ENCODE data around the gene LPO. TPM values are rescaled to one million over a fixed set of nuclear protein-coding genes. Genes with fewer than 3 reads are reported as not detected.

LPO gene
- total and polyA plus RNA-seq, 3 experiments from 2014 or later, result not detected

DNA sequence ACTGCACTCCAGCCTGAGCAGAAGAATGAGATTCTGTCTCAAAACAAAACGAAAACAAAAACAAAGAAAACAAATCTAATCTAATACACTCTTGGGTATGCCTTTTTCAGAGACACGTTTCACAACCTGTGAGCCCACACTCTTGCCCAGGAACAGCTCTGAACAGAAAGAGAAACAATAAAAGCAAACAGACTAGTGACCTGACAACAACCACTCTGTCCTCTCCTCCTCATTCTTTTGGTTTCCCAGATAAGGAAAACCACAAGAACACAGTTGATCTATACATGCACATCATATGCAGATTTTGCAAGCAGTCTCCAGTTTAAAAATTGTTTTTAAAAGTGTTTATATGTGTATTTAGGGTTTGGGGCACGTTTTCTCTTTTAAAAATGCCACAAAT lies 20.6 kb upstream of the LPO start:
- no peak overlapping the region for H3K27ac ChIP-seq (ENCODE audit: low read depth, low read length)
- peaks cover 12% of the 10 kb centered on the region for H3K36me3 ChIP-seq (ENCODE audit: insufficient read depth, low read length)
- ChIA-PET POLR2A (no interaction called here), CTCF (no interaction called here)
- Mint-ChIP-seq H3K36me3 (peaks cover 0 to 38% (median 7%) of the 10 kb centered on the region in 3 donors), H3K4me1 (peaks cover 18 to 24% (median 18%) of the 10 kb centered on the region in 3 donors), H3K27ac (peak overlapping the region in 7 of 8 donors; percentile 51 to 90 (median 79)), H3K9me3 (no peaks in the 10 kb centered on the region), H3K27me3 (peaks cover 1 to 2% of the 10 kb centered on the region in 2 donors), H3K4me3 (peak overlapping the region; percentile 22 to 78 (median 46))
- no peak for DNase-seq
- H3K4me3 ChIP-seq (ENCODE audit: low read length), result no peak overlapping the region
- no peaks in the 10 kb centered on the region for H3K27me3 ChIP-seq (ENCODE audit: insufficient read depth, low read length, poor library complexity, severe bottlenecking)
- H3K4me1 ChIP-seq (ENCODE audit: insufficient read depth, low read length), result peaks cover 15% of the 10 kb centered on the region
- no peaks in the 10 kb centered on the region for H3K9me3 ChIP-seq (ENCODE audit: low read length)

DNA sequence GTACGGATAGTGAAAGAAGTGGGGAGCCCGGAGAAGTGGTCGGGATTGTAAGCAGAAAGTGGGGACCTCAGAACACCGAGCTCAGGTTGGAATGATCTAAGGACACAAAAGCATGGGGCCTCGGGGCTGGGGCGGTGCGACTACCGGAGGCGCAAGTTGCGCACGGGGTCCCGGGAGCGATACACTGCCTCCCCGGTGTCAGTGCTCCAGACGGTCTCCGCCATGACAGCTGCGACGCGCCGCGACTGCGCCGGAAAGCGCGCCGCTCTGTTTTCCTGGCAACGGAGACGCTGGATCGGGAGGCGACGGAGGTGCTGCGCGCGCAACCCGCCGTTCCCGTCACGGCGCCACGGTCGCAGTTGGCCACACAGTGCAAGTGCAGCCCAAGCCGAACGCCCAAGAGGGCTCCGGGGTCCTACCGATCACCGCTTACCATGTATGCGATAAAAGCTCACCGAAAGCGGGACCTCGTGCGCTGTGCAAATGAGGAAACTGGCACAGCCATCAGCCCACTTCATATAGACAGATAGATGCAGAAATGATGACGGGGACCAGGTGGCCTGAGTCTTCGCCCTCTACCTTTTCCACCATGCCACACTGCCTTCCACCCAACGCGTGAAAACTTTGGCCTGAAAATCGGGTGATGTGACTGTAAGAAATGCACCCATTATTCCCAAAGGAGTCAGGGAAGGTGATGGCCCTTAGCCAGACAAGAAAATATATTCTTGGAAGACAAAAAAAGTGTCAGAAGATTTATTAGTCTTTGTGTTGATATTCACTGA lies 19.2 kb upstream of the LPO start, which contains the start of gene MKS1:
Gene MKS1, minus strand, starts transcription at position 249 of the 782 bp plus-strand sequence. Its CDS starts 25 bp downstream, at position 224.
- Histone ChIP-seq H3K4me1 (ENCODE audit: insufficient read depth, low read length) (peaks cover 15% of the 10 kb centered on the region), H3K4me3 (ENCODE audit: low read length) (peak within 1 kb of the TSS; percentile 76), H3K36me3 (ENCODE audit: insufficient read depth, low read length) (no peaks in the 10 kb centered on the region), H3K27ac (ENCODE audit: low read depth, low read length) (peak within 1 kb of the TSS; percentile 77), H3K27me3 (ENCODE audit: insufficient read depth, low read length, poor library complexity, severe bottlenecking) (no peaks in the 10 kb centered on the region), H3K9me3 (ENCODE audit: low read length) (no peaks in the 10 kb centered on the region)
- Mint-ChIP-seq H3K4me3 (peak within 1 kb of the TSS; percentile 79 to 95 (median 91)), H3K27me3 (peaks cover 1 to 8% of the 10 kb centered on the region in 2 donors), H3K36me3 (peaks cover 0 to 24% (median 5%) of the 10 kb centered on the region in 3 donors), H3K27ac (peak within 1 kb of the TSS; percentile 79 to 99 (median 97)), H3K9me3 (no peaks in the 10 kb centered on the region), H3K4me1 (peaks cover 18 to 24% (median 18%) of the 10 kb centered on the region in 3 donors)
- POLR2A ChIA-PET, result interaction anchor here (0.6 to 1.0 kb wide), 3 partner anchors 63 to 369 kb away, joined by 3 read pairs; no protein-coding TSS in a partner anchor
- CTCF ChIA-PET, result interaction anchor here (1.0 to 1.8 kb wide), 7 partner anchors 9 to 31 kb away, joined by 4 to 7 read pairs (median 5); partner anchors contain the start of gene LPO
- peak; percentile 93 to 96 (median 94) for DNase-seq

DNA sequence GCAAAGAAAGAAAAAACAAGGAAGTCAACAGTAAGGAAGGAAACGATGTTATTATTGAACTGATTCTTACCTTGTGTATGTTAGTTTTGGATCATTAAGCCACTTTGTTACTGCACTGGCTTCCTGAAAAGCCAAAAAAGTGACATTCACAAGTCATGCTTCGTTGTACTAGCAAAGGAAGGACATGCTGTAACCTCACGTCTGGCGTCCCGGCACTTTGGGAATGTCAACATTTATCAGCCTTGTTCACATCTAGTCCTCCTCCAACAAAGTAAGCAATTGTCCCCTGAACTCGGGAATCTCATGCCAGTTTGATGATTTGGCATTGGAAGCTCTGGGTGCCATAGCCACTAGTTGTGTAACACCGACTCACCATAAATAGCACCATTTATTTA lies 18.6 kb upstream of the LPO start:
- Mint-ChIP-seq H3K4me3 (peak overlapping the region; percentile 79 to 95 (median 91)), H3K27ac (peak overlapping the region; percentile 79 to 99 (median 97)), H3K4me1 (peaks cover 18 to 24% (median 18%) of the 10 kb centered on the region in 3 donors), H3K27me3 (peaks cover 1 to 13% of the 10 kb centered on the region in 2 donors), H3K9me3 (no peaks in the 10 kb centered on the region), H3K36me3 (peaks cover 0 to 20% (median 5%) of the 10 kb centered on the region in 3 donors)
- no peaks in the 10 kb centered on the region for H3K27me3 ChIP-seq (ENCODE audit: insufficient read depth, low read length, poor library complexity, severe bottlenecking)
- no peaks in the 10 kb centered on the region for H3K36me3 ChIP-seq (ENCODE audit: insufficient read depth, low read length)
- CTCF ChIA-PET, result interaction anchor here (1.0 to 1.8 kb wide), 7 partner anchors 8 to 30 kb away, joined by 4 to 7 read pairs (median 5); partner anchors contain the start of gene LPO
- no peaks in the 10 kb centered on the region for H3K9me3 ChIP-seq (ENCODE audit: low read length)
- H3K4me3 ChIP-seq (ENCODE audit: low read length), result peak overlapping the region; percentile 76
- H3K27ac ChIP-seq (ENCODE audit: low read depth, low read length), result peak overlapping the region; percentile 44
- POLR2A ChIA-PET, result no interaction called here
- peaks cover 15% of the 10 kb centered on the region for H3K4me1 ChIP-seq (ENCODE audit: insufficient read depth, low read length)
- no peak for DNase-seq

DNA sequence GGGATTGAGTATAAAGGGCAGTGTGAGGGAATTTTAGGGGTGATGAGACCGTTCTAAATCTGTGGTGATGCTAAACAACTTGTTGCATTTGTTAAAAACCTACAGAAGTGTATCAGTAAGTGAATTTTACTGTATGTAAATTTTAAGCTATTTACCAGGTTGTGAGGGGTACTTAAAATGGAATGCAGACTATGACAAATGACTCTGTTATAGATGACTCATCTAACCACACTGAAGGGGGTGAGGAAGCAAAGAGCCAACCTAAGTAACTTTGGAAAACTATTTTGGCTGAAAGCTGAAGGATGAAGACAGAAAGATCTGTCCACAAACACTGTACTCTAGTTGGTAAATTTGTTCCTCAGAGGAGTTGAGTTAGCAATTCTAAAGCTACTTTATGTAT lies 14.1 kb upstream of the LPO start:
- CTCF ChIA-PET, result no interaction called here
- Mint-ChIP-seq H3K4me1 (peaks cover 8 to 9% (median 8%) of the 10 kb centered on the region in 3 donors), H3K36me3 (peaks cover 0 to 2% (median under 1%) of the 10 kb centered on the region in 3 donors), H3K27me3 (peaks cover 8 to 40% of the 10 kb centered on the region in 2 donors), H3K9me3 (no peaks in the 10 kb centered on the region), H3K27ac (peak overlapping the region in 1 of 8 donors; percentile 76), H3K4me3 (no peak overlapping the region)
- no peaks in the 10 kb centered on the region for H3K36me3 ChIP-seq (ENCODE audit: insufficient read depth, low read length)
- no peaks in the 10 kb centered on the region for H3K27me3 ChIP-seq (ENCODE audit: insufficient read depth, low read length, poor library complexity, severe bottlenecking)
- H3K4me3 ChIP-seq (ENCODE audit: low read length), result no peak overlapping the region
- no peak for DNase-seq
- H3K27ac ChIP-seq (ENCODE audit: low read depth, low read length), result no peak overlapping the region
- H3K9me3 ChIP-seq (ENCODE audit: low read length), result no peaks in the 10 kb centered on the region
- peaks cover 9% of the 10 kb centered on the region for H3K4me1 ChIP-seq (ENCODE audit: insufficient read depth, low read length)
- POLR2A ChIA-PET, result no interaction called here

DNA sequence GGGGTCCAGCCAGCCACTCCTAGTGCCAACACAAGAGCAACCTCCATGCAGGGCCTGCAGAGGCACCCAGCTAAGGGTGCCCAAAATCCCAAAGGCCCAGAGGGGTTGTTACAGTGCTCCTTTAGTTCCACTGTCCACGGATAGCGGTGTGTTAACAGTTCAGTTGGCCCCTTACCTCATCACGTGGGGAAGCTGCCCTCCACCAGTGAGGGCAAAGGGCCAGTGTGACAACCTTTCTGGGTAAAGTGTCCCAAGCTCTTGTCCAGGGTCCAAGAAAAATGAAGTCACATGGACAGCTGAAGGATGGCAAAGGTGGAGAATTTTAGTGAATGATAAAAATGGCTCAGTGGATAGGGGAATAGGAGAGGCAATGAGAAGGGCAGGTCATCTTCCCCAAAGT lies 10.7 kb upstream of the LPO start:
- Histone ChIP-seq H3K9me3 (ENCODE audit: low read length) (no peaks in the 10 kb centered on the region), H3K4me3 (ENCODE audit: low read length) (no peak overlapping the region), H3K36me3 (ENCODE audit: insufficient read depth, low read length) (no peaks in the 10 kb centered on the region), H3K27me3 (ENCODE audit: insufficient read depth, low read length, poor library complexity, severe bottlenecking) (peaks cover 5% of the 10 kb centered on the region), H3K27ac (ENCODE audit: low read depth, low read length) (no peak overlapping the region), H3K4me1 (ENCODE audit: insufficient read depth, low read length) (no peaks in the 10 kb centered on the region)
- Mint-ChIP-seq H3K4me3 (no peak overlapping the region), H3K27ac (no peak overlapping the region), H3K4me1 (no peaks in the 10 kb centered on the region), H3K9me3 (no peaks in the 10 kb centered on the region), H3K36me3 (no peaks in the 10 kb centered on the region), H3K27me3 (peaks cover 12 to 52% of the 10 kb centered on the region in 2 donors)
- POLR2A ChIA-PET, result no interaction called here
- CTCF ChIA-PET, result interaction anchor here (1.3 to 1.5 kb wide), 2 partner anchors 9 to 22 kb away, joined by 4 to 7 read pairs; partner anchors contain the start of gene MKS1
- DNase-seq, result no peak

DNA sequence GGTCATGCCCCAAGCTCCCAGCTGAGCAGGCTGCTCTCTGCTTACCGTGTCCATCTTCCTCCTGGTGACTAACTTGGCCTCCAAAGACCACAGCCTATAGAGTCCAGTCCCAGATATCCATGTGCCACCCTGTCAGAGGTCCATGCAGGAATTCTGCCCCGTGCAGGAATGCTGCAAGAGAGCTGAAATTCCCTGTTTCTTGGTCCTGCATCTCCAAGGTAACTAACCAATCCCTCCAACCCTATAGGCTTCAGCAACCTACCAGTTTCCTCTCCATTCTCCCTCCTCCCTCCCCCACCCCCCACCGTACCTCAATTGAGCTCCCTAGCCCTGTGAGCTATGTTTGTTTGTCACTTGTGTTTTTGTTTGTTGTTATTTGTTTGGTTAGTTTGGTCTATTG lies 9.7 kb upstream of the LPO start:
- H3K4me1 Mint-ChIP-seq, result no peaks in the 10 kb centered on the region
- no peak overlapping the region for H3K27ac ChIP-seq (ENCODE audit: low read depth, low read length)
- no peak overlapping the region for H3K4me3 Mint-ChIP-seq
- DNase-seq, result no peak
- H3K4me1 ChIP-seq (ENCODE audit: insufficient read depth, low read length), result no peaks in the 10 kb centered on the region
- no peaks in the 10 kb centered on the region for H3K36me3 Mint-ChIP-seq
- H3K9me3 ChIP-seq (ENCODE audit: low read length), result no peaks in the 10 kb centered on the region
- no peaks in the 10 kb centered on the region for H3K9me3 Mint-ChIP-seq
- H3K36me3 ChIP-seq (ENCODE audit: insufficient read depth, low read length), result no peaks in the 10 kb centered on the region
- no peak overlapping the region for H3K4me3 ChIP-seq (ENCODE audit: low read length)
- H3K27ac Mint-ChIP-seq, result no peak overlapping the region
- ChIA-PET CTCF (interaction anchor here (0.7 to 2.0 kb wide), 4 partner anchors 10 to 56 kb away, joined by 3 to 7 read pairs (median 4); partner anchors contain the start of gene MKS1), POLR2A (interaction anchor here (0.5 kb wide), 1 partner anchor 980 kb away, joined by 3 read pairs; no protein-coding TSS in a partner anchor)
- H3K27me3 Mint-ChIP-seq, result peaks cover 12 to 49% of the 10 kb centered on the region in 2 donors
- H3K27me3 ChIP-seq (ENCODE audit: insufficient read depth, low read length, poor library complexity, severe bottlenecking), result peaks cover 5% of the 10 kb centered on the region

DNA sequence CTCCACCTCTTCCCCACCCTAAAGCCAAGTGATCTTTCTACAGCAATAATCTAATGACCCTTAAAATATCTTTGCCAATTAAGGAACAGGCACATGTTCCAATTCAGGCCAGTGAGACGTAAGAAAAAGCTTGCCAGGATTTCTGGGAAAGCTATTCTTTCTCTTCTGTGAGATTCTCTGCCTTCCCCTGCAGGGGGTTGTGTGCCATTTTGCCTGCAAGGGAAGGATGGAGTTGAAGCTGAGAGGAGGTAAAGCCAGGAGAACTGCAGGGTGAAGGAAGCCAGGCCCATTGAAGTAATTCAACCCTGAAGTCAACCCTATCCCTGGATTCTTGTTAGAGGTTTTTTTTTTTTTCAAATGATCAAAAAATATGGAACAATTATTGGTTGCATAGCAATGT lies 9.0 kb upstream of the LPO start:
- Histone ChIP-seq H3K36me3 (ENCODE audit: insufficient read depth, low read length) (no peaks in the 10 kb centered on the region), H3K27me3 (ENCODE audit: insufficient read depth, low read length, poor library complexity, severe bottlenecking) (peaks cover 5% of the 10 kb centered on the region), H3K9me3 (ENCODE audit: low read length) (no peaks in the 10 kb centered on the region), H3K4me1 (ENCODE audit: insufficient read depth, low read length) (no peaks in the 10 kb centered on the region), H3K27ac (ENCODE audit: low read depth, low read length) (no peak overlapping the region), H3K4me3 (ENCODE audit: low read length) (no peak overlapping the region)
- ChIA-PET CTCF (interaction anchor here (1.1 to 2.0 kb wide), 3 partner anchors 10 to 29 kb away, joined by 3 to 4 read pairs (median 4); partner anchors contain the start of gene MKS1), POLR2A (no interaction called here)
- H3K36me3 Mint-ChIP-seq, result no peaks in the 10 kb centered on the region
- no peaks in the 10 kb centered on the region for H3K9me3 Mint-ChIP-seq
- H3K27ac Mint-ChIP-seq, result no peak overlapping the region
- DNase-seq, result no peak
- no peak overlapping the region for H3K4me3 Mint-ChIP-seq
- H3K27me3 Mint-ChIP-seq, result peaks cover 14 to 48% of the 10 kb centered on the region in 2 donors
- no peaks in the 10 kb centered on the region for H3K4me1 Mint-ChIP-seq

DNA sequence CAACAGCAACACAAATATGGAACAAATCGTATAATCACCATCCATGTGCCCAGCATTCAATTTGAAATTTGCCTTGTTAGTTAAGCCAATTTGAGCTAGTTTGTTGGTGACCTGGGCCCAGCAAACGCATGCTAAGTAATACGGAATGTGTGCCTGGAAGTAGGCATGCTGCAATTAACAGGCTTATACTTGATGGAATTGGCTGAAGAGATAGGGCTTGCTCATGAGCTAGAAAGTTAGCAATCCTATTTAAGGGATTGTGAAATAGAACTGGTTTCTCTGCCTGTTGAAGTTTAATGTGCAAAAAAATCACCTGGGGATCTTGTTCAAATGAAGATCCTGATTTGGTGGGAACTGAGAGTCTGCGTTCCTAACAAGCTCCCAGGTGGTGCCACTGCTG lies 8.5 kb upstream of the LPO start:
- Histone ChIP-seq H3K27me3 (ENCODE audit: insufficient read depth, low read length, poor library complexity, severe bottlenecking) (peaks cover 5% of the 10 kb centered on the region), H3K9me3 (ENCODE audit: low read length) (no peaks in the 10 kb centered on the region), H3K36me3 (ENCODE audit: insufficient read depth, low read length) (no peaks in the 10 kb centered on the region), H3K4me1 (ENCODE audit: insufficient read depth, low read length) (no peaks in the 10 kb centered on the region), H3K4me3 (ENCODE audit: low read length) (no peak overlapping the region), H3K27ac (ENCODE audit: low read depth, low read length) (no peak overlapping the region)
- DNase-seq, result no peak
- POLR2A ChIA-PET, result no interaction called here
- CTCF ChIA-PET, result interaction anchor here (1.0 to 2.0 kb wide), 4 partner anchors 11 to 30 kb away, joined by 3 to 4 read pairs (median 4); partner anchors contain the start of gene MKS1
- Mint-ChIP-seq H3K9me3 (no peaks in the 10 kb centered on the region), H3K4me1 (no peaks in the 10 kb centered on the region), H3K36me3 (no peaks in the 10 kb centered on the region), H3K27ac (no peak overlapping the region), H3K4me3 (no peak overlapping the region), H3K27me3 (peaks cover 14 to 48% of the 10 kb centered on the region in 2 donors)

All from CD8-positive, alpha-beta memory T cell (primary cell).